T-helper 1 cell treated with Interleukin-12 subunit alpha and Interleukin-12 subunit beta and Interleukin-4 antibody, amounts not matched to agents 30 μg/mL and 1 μg/mL, for 36 hours (primary cell): ENCODE results near the gene XRCC5.

ENCODE experiments used
- H3K27ac Mint-ChIP-seq: one replicate; pipeline ENCODE4 v1.8.0; 2021; ENCODE audit warnings: mild to moderate bottlenecking, mixed read lengths
- H3K27me3 Mint-ChIP-seq: one replicate; pipeline ENCODE4 v1.8.0; 2021; ENCODE audit warnings: low read depth, mixed read lengths
- H3K36me3 Mint-ChIP-seq: one replicate; pipeline ENCODE4 v1.8.0; 2021; ENCODE audit warnings: low read depth, mixed read lengths
- H3K4me1 Mint-ChIP-seq: one replicate; pipeline ENCODE4 v1.8.0; 2021; ENCODE audit warnings: low read depth, mixed read lengths
- H3K4me3 Mint-ChIP-seq: one replicate; pipeline ENCODE4 v1.8.0; 2021; ENCODE audit warnings: mild to moderate bottlenecking, moderate library complexity, mixed read lengths
- H3K9me3 Mint-ChIP-seq: one replicate; pipeline ENCODE4 v1.8.0; 2021; ENCODE audit warnings: mixed read lengths

The XRCC5 gene

GRCh38 chr2:216104691-216105090 lies 4.5 kb upstream of the XRCC5 start:
- Mint-ChIP-seq H3K27me3 (peaks cover 3% of the 10 kb centered on the region), H3K9me3 (no peaks in the 10 kb centered on the region), H3K27ac (no peak overlapping the region), H3K4me1 (peaks cover 8% of the 10 kb centered on the region), H3K4me3 (no peak overlapping the region), H3K36me3 (peaks cover 10% of the 10 kb centered on the region)

GRCh38 chr2:216107320-216107719 lies 1.8 kb upstream of the XRCC5 start:
- H3K4me3 Mint-ChIP-seq: no peak overlapping the region
- H3K9me3 Mint-ChIP-seq: no peaks in the 10 kb centered on the region
- H3K27me3 Mint-ChIP-seq: peaks cover 3% of the 10 kb centered on the region

GRCh38 chr2:216107760-216108159 lies 1.4 kb upstream of the XRCC5 start:
- H3K27me3 Mint-ChIP-seq: peaks cover 3% of the 10 kb centered on the region
- no peak overlapping the region for H3K4me3 Mint-ChIP-seq
- H3K4me1 Mint-ChIP-seq: peaks cover 32% of the 10 kb centered on the region
- no peaks in the 10 kb centered on the region for H3K9me3 Mint-ChIP-seq
- H3K27ac Mint-ChIP-seq: no peak overlapping the region
- peaks cover 23% of the 10 kb centered on the region for H3K36me3 Mint-ChIP-seq

More at GRCh38 chr2:216107320-216107719, 1.8 kb upstream of the XRCC5 start:
- peaks cover 27% of the 10 kb centered on the region for H3K4me1 Mint-ChIP-seq
- no peak overlapping the region for H3K27ac Mint-ChIP-seq
- peaks cover 19% of the 10 kb centered on the region for H3K36me3 Mint-ChIP-seq

GRCh38 chr2:216108310-216108966 lies 710 bp upstream of the XRCC5 start:
- no peaks in the 10 kb centered on the region for H3K9me3 Mint-ChIP-seq
- H3K27ac Mint-ChIP-seq: peak overlapping the region; percentile 99
- H3K4me1 Mint-ChIP-seq: peaks cover 38% of the 10 kb centered on the region
- H3K36me3 Mint-ChIP-seq: peaks cover 30% of the 10 kb centered on the region
- peak overlapping the region; percentile 100 for H3K4me3 Mint-ChIP-seq
- peaks cover 3% of the 10 kb centered on the region for H3K27me3 Mint-ChIP-seq

GRCh38 chr2:216109962-216110614 lies 940 bp downstream of the XRCC5 start:
- peaks cover 54% of the 10 kb centered on the region for H3K4me1 Mint-ChIP-seq
- H3K36me3 Mint-ChIP-seq: peaks cover 45% of the 10 kb centered on the region

GRCh38 chr2:216110620-216111019 lies 1.5 kb downstream of the XRCC5 start:
- peak overlapping the region; percentile 99 for H3K27ac Mint-ChIP-seq
- peaks cover 48% of the 10 kb centered on the region for H3K36me3 Mint-ChIP-seq

More at GRCh38 chr2:216109962-216110614, 940 bp downstream of the XRCC5 start:
- H3K4me3 Mint-ChIP-seq: peak overlapping the region; percentile 100
- peaks cover 3% of the 10 kb centered on the region for H3K27me3 Mint-ChIP-seq
- H3K27ac Mint-ChIP-seq: peak overlapping the region; percentile 99
- no peaks in the 10 kb centered on the region for H3K9me3 Mint-ChIP-seq

GRCh38 chr2:216111122-216111521 lies 2.0 kb downstream of the XRCC5 start:
- Mint-ChIP-seq H3K27me3 (peaks cover 3% of the 10 kb centered on the region), H3K9me3 (no peaks in the 10 kb centered on the region), H3K4me3 (peak overlapping the region; percentile 100), H3K4me1 (peaks cover 59% of the 10 kb centered on the region), H3K36me3 (peaks cover 51% of the 10 kb centered on the region), H3K27ac (peak overlapping the region; percentile 76)

More at GRCh38 chr2:216110620-216111019, 1.5 kb downstream of the XRCC5 start:
- H3K27me3 Mint-ChIP-seq: peaks cover 3% of the 10 kb centered on the region
- peaks cover 57% of the 10 kb centered on the region for H3K4me1 Mint-ChIP-seq
- H3K9me3 Mint-ChIP-seq: no peaks in the 10 kb centered on the region
- H3K4me3 Mint-ChIP-seq: peak overlapping the region; percentile 100

GRCh38 chr2:216112926-216113325 lies 3.8 kb downstream of the XRCC5 start:
- H3K4me3 Mint-ChIP-seq: peak overlapping the region; percentile 41

GRCh38 chr2:216113572-216113971 lies 4.4 kb downstream of the XRCC5 start:
- H3K4me1 Mint-ChIP-seq: peaks cover 80% of the 10 kb centered on the region
- peaks cover 70% of the 10 kb centered on the region for H3K36me3 Mint-ChIP-seq
- H3K4me3 Mint-ChIP-seq: peak overlapping the region; percentile 41
- H3K9me3 Mint-ChIP-seq: no peaks in the 10 kb centered on the region
- peaks cover 3% of the 10 kb centered on the region for H3K27me3 Mint-ChIP-seq
- peak overlapping the region; percentile 68 for H3K27ac Mint-ChIP-seq

More at GRCh38 chr2:216112926-216113325, 3.8 kb downstream of the XRCC5 start:
- H3K36me3 Mint-ChIP-seq: peaks cover 66% of the 10 kb centered on the region
- peaks cover 3% of the 10 kb centered on the region for H3K27me3 Mint-ChIP-seq
- H3K4me1 Mint-ChIP-seq: peaks cover 75% of the 10 kb centered on the region
- H3K27ac Mint-ChIP-seq: peak overlapping the region; percentile 68
- H3K9me3 Mint-ChIP-seq: no peaks in the 10 kb centered on the region

GRCh38 chr2:216114382-216114713 lies 5.2 kb downstream of the XRCC5 start:
- peaks cover 80% of the 10 kb centered on the region for H3K4me1 Mint-ChIP-seq
- no peaks in the 10 kb centered on the region for H3K27me3 Mint-ChIP-seq
- H3K9me3 Mint-ChIP-seq: no peaks in the 10 kb centered on the region
- H3K36me3 Mint-ChIP-seq: peaks cover 70% of the 10 kb centered on the region
- peak overlapping the region; percentile 88 for H3K27ac Mint-ChIP-seq
- peak overlapping the region; percentile 92 for H3K4me3 Mint-ChIP-seq

GRCh38 chr2:216114714-216115531 lies 5.8 kb downstream of the XRCC5 start:
- Mint-ChIP-seq H3K4me3 (peak overlapping the region; percentile 92), H3K36me3 (peaks cover 73% of the 10 kb centered on the region), H3K4me1 (peaks cover 84% of the 10 kb centered on the region), H3K27me3 (no peaks in the 10 kb centered on the region), H3K27ac (peak overlapping the region; percentile 88), H3K9me3 (no peaks in the 10 kb centered on the region)

- Mint-ChIP-seq H3K27me3 (no peaks in the 10 kb centered on the region), H3K36me3 (peaks cover 74% of the 10 kb centered on the region), H3K4me1 (peaks cover 81% of the 10 kb centered on the region), H3K27ac (peak overlapping the region; percentile 47), H3K4me3 (peak overlapping the region; percentile 54), H3K9me3 (no peaks in the 10 kb centered on the region)
These were observed 7.3 kb downstream of the XRCC5 start for GRCh38 chr2:216116418-216116817.

- Mint-ChIP-seq H3K27ac (peak overlapping the region; percentile 16), H3K36me3 (peaks cover 72% of the 10 kb centered on the region), H3K4me3 (no peak overlapping the region), H3K27me3 (no peaks in the 10 kb centered on the region), H3K9me3 (no peaks in the 10 kb centered on the region), H3K4me1 (peaks cover 77% of the 10 kb centered on the region)
These were observed 8.6 kb downstream of the XRCC5 start for GRCh38 chr2:216117561-216118340.

- Mint-ChIP-seq H3K9me3 (no peaks in the 10 kb centered on the region), H3K27ac (peak overlapping the region; percentile 22), H3K4me3 (peak overlapping the region; percentile 30), H3K27me3 (no peaks in the 10 kb centered on the region), H3K36me3 (peaks cover 72% of the 10 kb centered on the region), H3K4me1 (peaks cover 71% of the 10 kb centered on the region)
These were observed 9.3 kb downstream of the XRCC5 start for GRCh38 chr2:216118474-216118873.
